Posterior cingulate gyrus (tissue), 11 donors: ENCODE measurements around the gene COPE.
A peak's percentile ranks its signal among the peaks of the same experiment; 100 is the strongest.

Source experiments
- DNase-seq, 10 donors: peaks; one replicate each; pipeline versions ENCODE4 v3.0.0 to v3.0.0-alpha.2; 2020 to 2021; ENCODE audit warnings: mixed read lengths in 3 of 10
- intact Hi-C: fragments of 100-400 bp; cut with DNase I; formaldehyde crosslinking; loops from one replicate; pipeline ENCODE4 v1.15.1; 2023

The COPE gene

GRCh38 chr19:18870531-18871172 lies 48.5 kb downstream of the COPE start:
- no peak for DNase-seq
- intact Hi-C loops: no loop called here

GRCh38 chr19:18869781-18870530 lies 49.2 kb downstream of the COPE start:
- intact Hi-C loops: no loop called here
- DNase-seq: peak in 1 of 10 donors; percentile 83

- intact Hi-C loops: no loop called here
- peak in 1 of 10 donors; percentile 80 for DNase-seq
Observed at GRCh38 chr19:18869023-18869618, 50.1 kb downstream of the COPE start.

- intact Hi-C loops: no loop called here
- peak in 4 of 10 donors; percentile 27 to 90 (median 56) for DNase-seq
Observed at GRCh38 chr19:18868380-18869022, 50.7 kb downstream of the COPE start.

GRCh38 chr19:18867751-18868150 lies 51.4 kb downstream of the COPE start:
- intact Hi-C loops: loop anchor here (2.0 kb wide), 1 partner anchor 51 kb away; the partner anchor contains the start of genes COPE and DDX49
- DNase-seq: no peak

GRCh38 chr19:18867199-18867598 lies 52.0 kb downstream of the COPE start:
- DNase-seq: no peak
- intact Hi-C loops: loop anchor here (2.0 kb wide), 1 partner anchor 52 kb away; the partner anchor contains the start of genes COPE and DDX49

- DNase-seq: no peak
- intact Hi-C loops: loop anchor here (2.0 kb wide), 1 partner anchor 52 kb away; the partner anchor contains the start of genes COPE and DDX49
Observed at GRCh38 chr19:18866800-18867123, 52.4 kb downstream of the COPE start.

- DNase-seq: peak in 8 of 10 donors; percentile 64 to 96 (median 73)
- intact Hi-C loops: loop anchor here (2.0 kb wide), 1 partner anchor 53 kb away; the partner anchor contains the start of genes COPE and DDX49
Observed at GRCh38 chr19:18865973-18866799, 53.0 kb downstream of the COPE start.

GRCh38 chr19:18865106-18865972 lies 53.8 kb downstream of the COPE start:
- intact Hi-C loops: no loop called here
- DNase-seq: peak in 1 of 10 donors; percentile 67

GRCh38 chr19:18863843-18864362 lies 55.3 kb downstream of the COPE start:
- intact Hi-C loops: no loop called here

GRCh38 chr19:18862976-18863842 lies 56.0 kb downstream of the COPE start:
- peak in 1 of 10 donors; percentile 75 for DNase-seq
- intact Hi-C loops: no loop called here

More at GRCh38 chr19:18863843-18864362, 55.3 kb downstream of the COPE start:
- DNase-seq: peak in 1 of 10 donors; percentile 66

- intact Hi-C loops: no loop called here
- no peak for DNase-seq
Observed at GRCh38 chr19:18861917-18862316, 57.3 kb downstream of the COPE start.

- DNase-seq: no peak
- intact Hi-C loops: no loop called here
Observed at GRCh38 chr19:18861235-18861634, 58.0 kb downstream of the COPE start.

GRCh38 chr19:18860725-18861124 lies 58.5 kb downstream of the COPE start:
- peak in 1 of 10 donors; percentile 82 for DNase-seq
- intact Hi-C loops: no loop called here

GRCh38 chr19:18860302-18860700 lies 58.9 kb downstream of the COPE start:
- intact Hi-C loops: no loop called here
- no peak for DNase-seq

GRCh38 chr19:18859676-18860301 lies 59.4 kb downstream of the COPE start:
- intact Hi-C loops: no loop called here
- peak in 1 of 10 donors; percentile 66 for DNase-seq

- no peak for DNase-seq
- intact Hi-C loops: no loop called here
Observed at GRCh38 chr19:18858906-18859646, 60.1 kb downstream of the COPE start.
